Measurements from ENCODE around the gene KCNJ6. TPM values are rescaled to one million over a fixed set of nuclear protein-coding genes. Genes with fewer than 3 reads are reported as not detected.
A peak's percentile ranks its signal among the peaks of the same experiment; 100 is the strongest.

KCNJ6 gene
- total and polyA plus RNA-seq, 2 of the 8 experiments (the other 6 are each of a cell fraction or from before 2014, with no cell fraction given) = 0.51 to 1.2 TPM

GRCh38 chr21:37842163-37842919 lies 73.9 kb downstream of the KCNJ6 start:
- H2BK12ac ChIP-seq (ENCODE audit: low read depth, low read length) = no peak overlapping the region

More at GRCh38 chr21:37842163-37842919, 73.9 kb downstream of the KCNJ6 start:
- no peak overlapping the region for H3K14ac ChIP-seq (ENCODE audit: insufficient read length)
- WGBS, 2 experiments (ENCODE audit: extremely low coverage in 1 of 2, insufficient coverage in 1 of 2, insufficient read length in 1 of 2, insufficient replicate concordance in 2 of 2, low coverage in 1 of 2, low lambda C conversion rate in 2 of 2, missing lambda C conversion rate in 1 of 2) = 82% methylated on average over 14 of the region's 14 CpGs; no CpG with 5 or more reads in 1 of the 2 experiments
- no peak overlapping the region for H3K27ac ChIP-seq (ENCODE audit: low read depth, low read length)
- no peak overlapping the region for H3K4me2 ChIP-seq (ENCODE audit: insufficient read depth in 1 of 2, low read depth in 2 of 2, low read length in 2 of 2)
- H3K4ac ChIP-seq (replicated peaks; ENCODE audit: insufficient read length, low read depth, low read length) = no peak overlapping the region
- H3K79me2 ChIP-seq (ENCODE audit: control insufficient read depth in 1 of 2, insufficient read depth in 2 of 2, low read length in 2 of 2) = no peaks in the 10 kb centered on the region
- no peaks in the 10 kb centered on the region for H4K20me1 ChIP-seq (replicated peaks in 1 of 2; ENCODE audit: control insufficient read depth in 1 of 2, insufficient read depth in 2 of 2, low read length in 2 of 2)
- no peak overlapping the region for H3K23ac ChIP-seq (ENCODE audit: insufficient read length)
- H2BK15ac ChIP-seq (ENCODE audit: low read length) = peak overlapping the region; percentile 37; the same call in 1 of the 2 replicates
- no peak overlapping the region for H4K91ac ChIP-seq (replicated peaks; ENCODE audit: insufficient read length, low read length)
- no peak overlapping the region for H2BK20ac ChIP-seq (ENCODE audit: low read length)
- CTCF ChIA-PET (ENCODE audit: partially characterized antibody) = interaction anchor here (0.7 to 1.2 kb wide), 2 partner anchors 9 to 142 kb away, joined by 3 read pairs; no protein-coding TSS in a partner anchor
- no peaks in the 10 kb centered on the region; the same call in 1 of the 2 replicates for H3K23me2 ChIP-seq (ENCODE audit: low read depth, low read length)
- no peak overlapping the region for H2BK120ac ChIP-seq (replicated peaks; ENCODE audit: low read depth, low read length)
- TF ChIP-seq SP1 (IDR thresholded peaks at IDR 0.05; ENCODE audit: low read depth, low read length) = no peak
- no peak for TF ChIP-seq BRCA1 (IDR thresholded peaks at IDR 0.05; ENCODE audit: low read depth, low read length)
- H3K4me1 ChIP-seq (replicated peaks in 1 of 4; ENCODE audit: control insufficient read depth in 3 of 4, insufficient read depth in 4 of 4, low read length in 3 of 4) = peaks cover 0 to 7% (median 3%) of the 10 kb centered on the region in 4 experiments; a peak in 2 of 7 replicates
- H4K5ac ChIP-seq (ENCODE audit: insufficient read length, low read depth, low read length) = no peak overlapping the region
- no peak overlapping the region; the same call in 1 of the 2 replicates for H2AK5ac ChIP-seq (ENCODE audit: low read depth, low read length)
- H3K9me3 ChIP-seq (ENCODE audit: insufficient read depth in 2 of 2, low read depth in 1 of 2, low read length in 1 of 2) = no peaks in the 10 kb centered on the region
- POLR2A ChIA-PET (ENCODE audit: partially characterized antibody) = interaction anchor here (0.6 to 1.5 kb wide), 3 partner anchors 7 to 587 kb away, joined by 3 to 6 read pairs (median 4); no protein-coding TSS in a partner anchor
- H3K36me3 ChIP-seq (ENCODE audit: control insufficient read depth in 2 of 4, insufficient read depth in 4 of 4, low read length in 3 of 4) = no peaks in the 10 kb centered on the region
- H2BK5ac ChIP-seq (ENCODE audit: low read depth, low read length) = no peak overlapping the region
- DNase-seq (ENCODE audit: low read depth in 1 of 2, low spot score in 2 of 2) = no peak
- no peaks in the 10 kb centered on the region for H3K79me1 ChIP-seq (ENCODE audit: low read depth, low read length)
- H3K18ac ChIP-seq (ENCODE audit: extremely low read depth, low read length) = no peak overlapping the region
- H3K4me3 ChIP-seq (ENCODE audit: extremely low read depth in 1 of 4, insufficient read depth in 2 of 4, low read depth in 3 of 4, low read length in 4 of 4) = no peak overlapping the region
- H3K56ac ChIP-seq (replicated peaks; ENCODE audit: insufficient read length, low read depth, low read length) = no peak overlapping the region
- no peaks in the 10 kb centered on the region for H3K27me3 ChIP-seq (replicated peaks in 1 of 4; ENCODE audit: control insufficient read depth in 3 of 4, extremely low read depth in 1 of 4, insufficient read depth in 3 of 4, low read length in 3 of 4)
- H2AFZ ChIP-seq (ENCODE audit: low read length) = no peak overlapping the region
- FAIRE-seq = no peak
- H4K8ac ChIP-seq (ENCODE audit: extremely low read depth, insufficient read depth, low read length) = no peak overlapping the region
- H3K9ac ChIP-seq (replicated peaks in 1 of 4; ENCODE audit: extremely low read depth in 1 of 4, low read depth in 3 of 4, low read length in 3 of 4) = no peak overlapping the region
